SK-N-SH treated with all-trans-retinoic acid at 6 μM for 48 hours (cell line): ENCODE data around the gene DDX23.

ENCODE experiments used
- ATAC-seq: fragments of 200-7000 bp; cut with Tn5 transposase; 3 replicates; pipeline ENCODE4 v1.9.1; 2020; ENCODE audit warnings: mild to moderate bottlenecking, moderate library complexity
- ARNTL ChIP-seq: fragments of 450-650 bp; formaldehyde crosslinking; IDR thresholded peaks from 2 replicates; pipeline ENCODE4 v1.5.0; 2020; ENCODE audit warnings: low read depth, mild to moderate bottlenecking, moderate library complexity, borderline replicate concordance
- BACH2 ChIP-seq: fragments of 250-450 bp; sonication (Bioruptor Pico); IDR thresholded peaks from 2 replicates; pipeline ENCODE4 v1.9.0; 2021; ENCODE audit warnings: mild to moderate bottlenecking, borderline replicate concordance
- CSDC2 ChIP-seq: fragments of 250-450 bp; sonication (Bioruptor Pico); IDR thresholded peaks from 2 replicates; pipeline ENCODE4 v1.5.0; 2020; ENCODE audit warnings: mild to moderate bottlenecking, moderate library complexity
- ESRRG ChIP-seq: fragments of 250-450 bp; sonication (Bioruptor Pico); IDR thresholded peaks from 2 replicates; pipeline ENCODE4 v1.6.1; 2021; ENCODE audit warnings: mild to moderate bottlenecking
- GLIS3 ChIP-seq: fragments of 250-450 bp; sonication (Bioruptor Pico); IDR thresholded peaks from 2 replicates; pipeline ENCODE4 v1.5.0; 2020; ENCODE audit warnings: mild to moderate bottlenecking, moderate library complexity
- ISL1 ChIP-seq: fragments of 250-450 bp; sonication (Bioruptor Pico); IDR thresholded peaks from 2 replicates; pipeline ENCODE4 v2.1.2; 2022; ENCODE audit warnings: mild to moderate bottlenecking, moderate library complexity
- OSR1 ChIP-seq: fragments of 250-450 bp; sonication (Bioruptor Pico); IDR thresholded peaks from 2 replicates; pipeline ENCODE4 v1.8.0; 2022; ENCODE audit warnings: moderate library complexity, mild to moderate bottlenecking, inconsistent platforms
- PPARA ChIP-seq: fragments of 250-450 bp; sonication (Bioruptor Pico); IDR thresholded peaks from 2 replicates; pipeline ENCODE4 v1.5.0; 2020; ENCODE audit warnings: mild to moderate bottlenecking, borderline replicate concordance
- RARB ChIP-seq: fragments of 250-450 bp; sonication (Bioruptor Pico); IDR thresholded peaks from 2 replicates; pipeline ENCODE4 v1.8.0; 2021; ENCODE audit warnings: mild to moderate bottlenecking, moderate library complexity
- SNAI2 ChIP-seq: fragments of 250-450 bp; sonication (Bioruptor Pico); IDR thresholded peaks from 2 replicates; pipeline ENCODE4 v1.5.0; 2020; ENCODE audit warnings: mild to moderate bottlenecking, moderate library complexity
- TCF4 ChIP-seq: fragments of 250-450 bp; sonication (Bioruptor Pico); IDR thresholded peaks from 2 replicates; pipeline ENCODE4 v1.8.0; 2021; ENCODE audit warnings: mild to moderate bottlenecking, moderate library complexity, borderline replicate concordance
- TOX ChIP-seq: fragments of 250-450 bp; sonication (Bioruptor Pico); IDR thresholded peaks from 2 replicates; pipeline ENCODE4 v1.8.0; 2021; ENCODE audit warnings: mild to moderate bottlenecking, moderate library complexity, borderline replicate concordance
- ZC3H10 ChIP-seq: fragments of 250-450 bp; sonication (Bioruptor Pico); IDR thresholded peaks from 2 replicates; pipeline ENCODE4 v1.5.1; 2021; ENCODE audit warnings: mild to moderate bottlenecking, moderate library complexity
- ZFP30 ChIP-seq: fragments of 450-650 bp; formaldehyde crosslinking; IDR thresholded peaks from 2 replicates; pipeline ENCODE4 v1.5.0; 2022; ENCODE audit warnings: mild to moderate bottlenecking, moderate library complexity
- ZNF565 ChIP-seq: fragments of 450-650 bp; formaldehyde crosslinking; conservative IDR thresholded peaks from 2 replicates; pipeline ENCODE4 v1.5.0; 2020; ENCODE audit warnings: low read depth, mild to moderate bottlenecking, moderate library complexity
- ZNF70 ChIP-seq: fragments of 450-650 bp; formaldehyde crosslinking; IDR thresholded peaks from 2 replicates; pipeline ENCODE4 v1.5.0; 2020; ENCODE audit warnings: mild to moderate bottlenecking, moderate library complexity
- TF ChIP-seq, protein P1 (sequence below): fragments of 250-450 bp; sonication (Bioruptor Pico); IDR thresholded peaks from 2 replicates; pipeline ENCODE4 v1.5.1; 2021; ENCODE audit warnings: mild to moderate bottlenecking, moderate library complexity
- TF ChIP-seq, protein P2 (sequence below): fragments of 250-450 bp; sonication (Bioruptor Pico); IDR thresholded peaks from 2 replicates; pipeline ENCODE4 v1.5.0; 2020; ENCODE audit warnings: mild to moderate bottlenecking, moderate library complexity
- TF ChIP-seq, protein P3 (sequence below): fragments of 250-450 bp; sonication (Bioruptor Pico); IDR thresholded peaks from 2 replicates; pipeline ENCODE4 v1.8.0; 2020; ENCODE audit warnings: mild to moderate bottlenecking, moderate library complexity, borderline replicate concordance
- TF ChIP-seq, protein P4 (sequence below): fragments of 250-450 bp; sonication (Bioruptor Pico); IDR thresholded peaks from 2 replicates; pipeline ENCODE4 v1.8.0; 2021; ENCODE audit warnings: low read depth, mild to moderate bottlenecking, moderate library complexity, borderline replicate concordance
- TF ChIP-seq, protein P5 (sequence below): fragments of 250-450 bp; sonication (Bioruptor Pico); IDR thresholded peaks from 2 replicates; pipeline ENCODE4 v1.5.1; 2020; ENCODE audit warnings: low read depth, mild to moderate bottlenecking, moderate library complexity

DDX23 gene

DNA sequence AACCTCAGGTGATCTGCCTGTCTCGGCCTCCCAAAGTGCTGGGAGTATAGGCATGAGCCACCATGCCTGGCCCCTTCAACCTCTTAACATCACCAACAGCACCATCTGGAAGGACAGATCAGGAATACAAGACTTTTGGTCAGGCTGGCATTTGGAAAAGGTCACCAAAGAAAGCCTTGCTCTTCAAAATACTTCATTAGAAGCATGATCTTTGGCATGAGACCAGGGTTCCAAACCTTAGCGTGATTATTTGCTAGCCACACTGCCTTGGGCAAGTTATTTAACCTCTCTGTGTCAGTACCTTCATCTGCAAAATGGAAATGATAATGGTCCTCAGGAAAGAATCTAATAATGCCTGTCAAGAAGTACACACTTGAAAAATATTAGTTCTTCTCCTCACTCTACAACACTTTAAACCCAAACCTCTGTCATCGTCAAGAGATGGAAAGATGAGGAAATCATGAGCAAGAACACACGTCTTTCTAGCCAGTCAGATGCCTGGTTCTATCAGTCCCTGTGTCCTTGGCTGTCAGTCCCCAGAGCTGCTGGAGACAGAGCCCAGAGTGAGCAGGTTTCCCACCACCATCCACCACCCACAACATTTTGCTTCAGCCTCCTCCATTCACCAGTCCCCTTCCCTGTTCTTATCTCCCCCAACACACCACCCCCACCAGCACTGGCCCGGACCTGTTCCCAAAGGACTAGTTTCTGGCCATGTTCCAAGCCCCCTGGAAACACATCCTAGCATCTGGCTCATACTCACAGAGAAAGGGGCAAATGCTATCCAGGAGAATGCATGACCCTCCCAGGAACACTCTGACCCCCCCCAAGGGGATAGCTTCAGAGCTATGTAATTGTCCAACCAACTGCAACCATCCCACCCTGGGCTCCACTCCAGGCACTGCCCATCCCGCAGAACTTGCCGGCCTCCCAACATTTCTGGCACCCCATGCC, 65.1 kb downstream of the DDX23 start:
- TF ChIP-seq ISL1 = no peak
- TF ChIP-seq ZNF70 (CRISPR knock-in tag) = no peak
- TF ChIP-seq, protein P1, sequence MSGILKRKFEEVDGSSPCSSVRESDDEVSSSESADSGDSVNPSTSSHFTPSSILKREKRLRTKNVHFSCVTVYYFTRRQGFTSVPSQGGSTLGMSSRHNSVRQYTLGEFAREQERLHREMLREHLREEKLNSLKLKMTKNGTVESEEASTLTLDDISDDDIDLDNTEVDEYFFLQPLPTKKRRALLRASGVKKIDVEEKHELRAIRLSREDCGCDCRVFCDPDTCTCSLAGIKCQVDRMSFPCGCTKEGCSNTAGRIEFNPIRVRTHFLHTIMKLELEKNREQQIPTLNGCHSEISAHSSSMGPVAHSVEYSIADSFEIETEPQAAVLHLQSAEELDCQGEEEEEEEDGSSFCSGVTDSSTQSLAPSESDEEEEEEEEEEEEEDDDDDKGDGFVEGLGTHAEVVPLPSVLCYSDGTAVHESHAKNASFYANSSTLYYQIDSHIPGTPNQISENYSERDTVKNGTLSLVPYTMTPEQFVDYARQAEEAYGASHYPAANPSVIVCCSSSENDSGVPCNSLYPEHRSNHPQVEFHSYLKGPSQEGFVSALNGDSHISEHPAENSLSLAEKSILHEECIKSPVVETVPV = no peak
- TF ChIP-seq, protein P2, sequence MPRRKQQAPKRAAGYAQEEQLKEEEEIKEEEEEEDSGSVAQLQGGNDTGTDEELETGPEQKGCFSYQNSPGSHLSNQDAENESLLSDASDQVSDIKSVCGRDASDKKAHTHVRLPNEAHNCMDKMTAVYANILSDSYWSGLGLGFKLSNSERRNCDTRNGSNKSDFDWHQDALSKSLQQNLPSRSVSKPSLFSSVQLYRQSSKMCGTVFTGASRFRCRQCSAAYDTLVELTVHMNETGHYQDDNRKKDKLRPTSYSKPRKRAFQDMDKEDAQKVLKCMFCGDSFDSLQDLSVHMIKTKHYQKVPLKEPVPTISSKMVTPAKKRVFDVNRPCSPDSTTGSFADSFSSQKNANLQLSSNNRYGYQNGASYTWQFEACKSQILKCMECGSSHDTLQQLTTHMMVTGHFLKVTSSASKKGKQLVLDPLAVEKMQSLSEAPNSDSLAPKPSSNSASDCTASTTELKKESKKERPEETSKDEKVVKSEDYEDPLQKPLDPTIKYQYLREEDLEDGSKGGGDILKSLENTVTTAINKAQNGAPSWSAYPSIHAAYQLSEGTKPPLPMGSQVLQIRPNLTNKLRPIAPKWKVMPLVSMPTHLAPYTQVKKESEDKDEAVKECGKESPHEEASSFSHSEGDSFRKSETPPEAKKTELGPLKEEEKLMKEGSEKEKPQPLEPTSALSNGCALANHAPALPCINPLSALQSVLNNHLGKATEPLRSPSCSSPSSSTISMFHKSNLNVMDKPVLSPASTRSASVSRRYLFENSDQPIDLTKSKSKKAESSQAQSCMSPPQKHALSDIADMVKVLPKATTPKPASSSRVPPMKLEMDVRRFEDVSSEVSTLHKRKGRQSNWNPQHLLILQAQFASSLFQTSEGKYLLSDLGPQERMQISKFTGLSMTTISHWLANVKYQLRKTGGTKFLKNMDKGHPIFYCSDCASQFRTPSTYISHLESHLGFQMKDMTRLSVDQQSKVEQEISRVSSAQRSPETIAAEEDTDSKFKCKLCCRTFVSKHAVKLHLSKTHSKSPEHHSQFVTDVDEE (CRISPR knock-in tag) = no peak
- no peak for TF ChIP-seq ZFP30
- TF ChIP-seq GLIS3 (CRISPR knock-in tag) = no peak
- TF ChIP-seq TCF4 (CRISPR knock-in tag) = no peak
- no peak for TF ChIP-seq PPARA (CRISPR knock-in tag)
- TF ChIP-seq, protein P3, sequence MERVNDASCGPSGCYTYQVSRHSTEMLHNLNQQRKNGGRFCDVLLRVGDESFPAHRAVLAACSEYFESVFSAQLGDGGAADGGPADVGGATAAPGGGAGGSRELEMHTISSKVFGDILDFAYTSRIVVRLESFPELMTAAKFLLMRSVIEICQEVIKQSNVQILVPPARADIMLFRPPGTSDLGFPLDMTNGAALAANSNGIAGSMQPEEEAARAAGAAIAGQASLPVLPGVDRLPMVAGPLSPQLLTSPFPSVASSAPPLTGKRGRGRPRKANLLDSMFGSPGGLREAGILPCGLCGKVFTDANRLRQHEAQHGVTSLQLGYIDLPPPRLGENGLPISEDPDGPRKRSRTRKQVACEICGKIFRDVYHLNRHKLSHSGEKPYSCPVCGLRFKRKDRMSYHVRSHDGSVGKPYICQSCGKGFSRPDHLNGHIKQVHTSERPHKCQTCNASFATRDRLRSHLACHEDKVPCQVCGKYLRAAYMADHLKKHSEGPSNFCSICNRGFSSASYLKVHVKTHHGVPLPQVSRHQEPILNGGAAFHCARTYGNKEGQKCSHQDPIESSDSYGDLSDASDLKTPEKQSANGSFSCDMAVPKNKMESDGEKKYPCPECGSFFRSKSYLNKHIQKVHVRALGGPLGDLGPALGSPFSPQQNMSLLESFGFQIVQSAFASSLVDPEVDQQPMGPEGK (CRISPR knock-in tag) = no peak
- no peak for ATAC-seq

DNA sequence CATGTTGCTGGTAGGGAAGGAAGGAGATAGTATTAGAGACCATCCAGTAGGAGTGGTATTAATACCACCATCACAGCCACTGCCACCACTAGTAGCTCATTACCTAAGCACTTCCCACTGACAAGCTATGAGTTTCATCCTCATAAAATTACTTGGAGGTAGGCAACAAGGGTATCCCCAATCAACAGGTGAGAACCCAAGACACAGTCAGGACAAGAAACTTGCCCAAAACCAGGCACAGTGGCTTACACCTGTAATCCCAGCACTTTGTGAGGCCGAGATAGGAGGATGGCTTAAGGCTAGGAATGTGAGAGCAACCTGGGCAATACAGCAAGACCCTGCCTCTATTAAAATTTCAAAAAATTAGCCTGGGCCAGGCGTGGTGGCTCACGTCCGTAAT, 68.5 kb downstream of the DDX23 start:
- ATAC-seq = no peak
- TF ChIP-seq BACH2 (CRISPR knock-in tag) (no peak), CSDC2 (CRISPR knock-in tag) (no peak), SNAI2 (CRISPR knock-in tag) (no peak), TCF4 (CRISPR knock-in tag) (no peak), ZFP30 (no peak), OSR1 (CRISPR knock-in tag) (no peak), ESRRG (CRISPR knock-in tag) (no peak), ZNF70 (CRISPR knock-in tag) (no peak), ISL1 (no peak), ZNF565 (CRISPR knock-in tag) (no peak), ARNTL (no peak), RARB (CRISPR knock-in tag) (no peak), TOX (CRISPR knock-in tag) (no peak), GLIS3 (CRISPR knock-in tag) (no peak), ZC3H10 (CRISPR knock-in tag) (no peak)
- TF ChIP-seq, protein P4, sequence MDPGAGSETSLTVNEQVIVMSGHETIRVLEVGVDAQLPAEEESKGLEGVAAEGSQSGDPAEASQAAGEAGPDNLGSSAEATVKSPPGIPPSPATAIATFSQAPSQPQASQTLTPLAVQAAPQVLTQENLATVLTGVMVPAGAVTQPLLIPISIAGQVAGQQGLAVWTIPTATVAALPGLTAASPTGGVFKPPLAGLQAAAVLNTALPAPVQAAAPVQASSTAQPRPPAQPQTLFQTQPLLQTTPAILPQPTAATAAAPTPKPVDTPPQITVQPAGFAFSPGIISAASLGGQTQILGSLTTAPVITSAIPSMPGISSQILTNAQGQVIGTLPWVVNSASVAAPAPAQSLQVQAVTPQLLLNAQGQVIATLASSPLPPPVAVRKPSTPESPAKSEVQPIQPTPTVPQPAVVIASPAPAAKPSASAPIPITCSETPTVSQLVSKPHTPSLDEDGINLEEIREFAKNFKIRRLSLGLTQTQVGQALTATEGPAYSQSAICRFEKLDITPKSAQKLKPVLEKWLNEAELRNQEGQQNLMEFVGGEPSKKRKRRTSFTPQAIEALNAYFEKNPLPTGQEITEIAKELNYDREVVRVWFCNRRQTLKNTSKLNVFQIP (CRISPR knock-in tag) = no peak
- TF ChIP-seq, protein P5, sequence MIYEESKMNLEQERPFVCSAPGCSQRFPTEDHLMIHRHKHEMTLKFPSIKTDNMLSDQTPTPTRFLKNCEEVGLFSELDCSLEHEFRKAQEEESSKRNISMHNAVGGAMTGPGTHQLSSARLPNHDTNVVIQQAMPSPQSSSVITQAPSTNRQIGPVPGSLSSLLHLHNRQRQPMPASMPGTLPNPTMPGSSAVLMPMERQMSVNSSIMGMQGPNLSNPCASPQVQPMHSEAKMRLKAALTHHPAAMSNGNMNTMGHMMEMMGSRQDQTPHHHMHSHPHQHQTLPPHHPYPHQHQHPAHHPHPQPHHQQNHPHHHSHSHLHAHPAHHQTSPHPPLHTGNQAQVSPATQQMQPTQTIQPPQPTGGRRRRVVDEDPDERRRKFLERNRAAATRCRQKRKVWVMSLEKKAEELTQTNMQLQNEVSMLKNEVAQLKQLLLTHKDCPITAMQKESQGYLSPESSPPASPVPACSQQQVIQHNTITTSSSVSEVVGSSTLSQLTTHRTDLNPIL (CRISPR knock-in tag) = no peak
- TF ChIP-seq, protein P2 (CRISPR knock-in tag) = no peak
- TF ChIP-seq, protein P1 = no peak
